ENCODE data around the gene PTPRB. TPM values are rescaled to one million over a fixed set of nuclear protein-coding genes. Genes with fewer than 3 reads are reported as not detected.

Gene PTPRB
- total RNA-seq, 3 donors from 2014 or later, result 18.4 to 36.1 (median 33.6) TPM

DNA sequence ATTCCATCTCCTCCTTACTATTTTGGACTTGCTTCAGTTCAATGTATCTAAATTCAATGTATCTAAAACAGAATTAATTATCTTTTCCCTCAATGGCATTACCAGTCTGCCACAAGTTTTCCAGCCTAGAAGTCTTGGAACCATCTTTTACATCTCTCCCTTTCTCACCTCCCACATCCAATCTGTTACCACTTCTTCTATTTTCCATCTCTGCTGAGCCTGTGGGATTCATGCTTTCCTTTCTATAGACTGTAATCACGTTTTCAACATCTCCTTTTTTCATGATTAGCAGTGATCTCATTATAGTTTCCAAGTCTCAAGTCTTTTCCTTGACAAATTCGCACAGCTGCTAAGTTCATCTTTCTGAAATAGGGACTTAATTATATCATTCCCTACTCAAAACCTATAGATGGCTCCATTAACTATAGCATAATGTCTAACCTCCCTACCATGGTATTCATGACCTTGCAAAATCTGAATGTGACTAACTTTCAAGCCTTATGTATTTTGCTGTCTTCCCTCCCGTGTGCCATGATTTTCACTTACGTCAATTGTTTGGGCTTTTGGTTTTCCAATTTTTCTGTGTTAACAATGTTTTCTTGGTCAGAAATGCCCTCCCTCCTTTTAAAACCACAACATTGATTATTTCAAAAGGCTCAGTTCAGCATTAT is 20.5 kb upstream of the PTPRB start:
- intact Hi-C loops (cut with DNase I; ENCODE audit: low total_unique reads), result no loop called here
- Histone ChIP-seq H3K9me3 (no peaks in the 10 kb centered on the region), H3K4me1 (no peaks in the 10 kb centered on the region), H3K36me3 (no peaks in the 10 kb centered on the region), H3K4me3 (no peak overlapping the region), H3K27me3 (no peaks in the 10 kb centered on the region), H3K27ac (no peak overlapping the region)
- DNase-seq (ENCODE audit: low spot score in 2 of 2), result no peak
- TF ChIP-seq POLR2A (IDR thresholded peaks at IDR 0.05) (no peak), CTCF (IDR thresholded peaks at IDR 0.05) (no peak), POLR2AphosphoS5 (IDR thresholded peaks at IDR 0.05) (no peak)

GRCh38 chr12:70652451-70652850 is 15.2 kb upstream of the PTPRB start:
- Histone ChIP-seq H3K4me3 (no peak overlapping the region), H3K9me3 (no peaks in the 10 kb centered on the region), H3K27ac (no peak overlapping the region), H3K27me3 (no peaks in the 10 kb centered on the region), H3K36me3 (no peaks in the 10 kb centered on the region), H3K4me1 (no peaks in the 10 kb centered on the region)
- DNase-seq (ENCODE audit: low spot score in 2 of 2), result no peak
- TF ChIP-seq POLR2A (IDR thresholded peaks at IDR 0.05) (no peak), POLR2AphosphoS5 (IDR thresholded peaks at IDR 0.05) (no peak), CTCF (IDR thresholded peaks at IDR 0.05) (no peak)
- intact Hi-C loops (cut with DNase I; ENCODE audit: low total_unique reads), result no loop called here

DNA sequence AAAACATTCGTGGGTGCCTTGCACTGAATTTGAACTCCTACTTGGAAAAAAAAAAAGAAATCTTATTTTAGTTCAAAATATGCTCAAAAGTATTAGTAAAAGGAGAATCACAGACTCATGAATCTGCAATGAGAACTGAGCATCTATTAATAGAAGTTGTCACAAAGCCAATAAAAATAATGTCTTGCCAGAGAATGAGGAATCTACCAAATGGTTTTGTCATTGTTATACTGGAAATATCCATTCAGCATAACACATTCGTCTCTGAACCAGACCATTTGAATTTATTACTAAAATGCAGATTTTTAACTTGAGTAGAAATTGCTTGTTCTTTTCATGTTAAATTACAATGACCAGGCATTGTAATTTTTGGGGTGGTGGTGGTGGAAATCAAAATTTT is 11.6 kb upstream of the PTPRB start:
- no peak for TF ChIP-seq POLR2A (IDR thresholded peaks at IDR 0.05)
- TF ChIP-seq POLR2AphosphoS5 (IDR thresholded peaks at IDR 0.05), result no peak
- TF ChIP-seq CTCF (IDR thresholded peaks at IDR 0.05), result no peak
- no peaks in the 10 kb centered on the region for H3K4me1 ChIP-seq
- no peak overlapping the region for H3K27ac ChIP-seq
- H3K9me3 ChIP-seq, result no peaks in the 10 kb centered on the region
- H3K27me3 ChIP-seq, result no peaks in the 10 kb centered on the region
- intact Hi-C loops (cut with DNase I; ENCODE audit: low total_unique reads), result no loop called here
- no peak for DNase-seq (ENCODE audit: low spot score in 2 of 2)
- H3K4me3 ChIP-seq, result no peak overlapping the region
- H3K36me3 ChIP-seq, result no peaks in the 10 kb centered on the region

GRCh38 chr12:70648191-70648590 is 11.0 kb upstream of the PTPRB start:
- H3K4me3 ChIP-seq, result no peak overlapping the region
- intact Hi-C loops (cut with DNase I; ENCODE audit: low total_unique reads), result no loop called here
- H3K36me3 ChIP-seq, result no peaks in the 10 kb centered on the region
- no peaks in the 10 kb centered on the region for H3K9me3 ChIP-seq
- no peak overlapping the region for H3K27ac ChIP-seq
- H3K27me3 ChIP-seq, result no peaks in the 10 kb centered on the region
- H3K4me1 ChIP-seq, result no peaks in the 10 kb centered on the region
- no peak for DNase-seq (ENCODE audit: low spot score in 2 of 2)
- TF ChIP-seq POLR2A (IDR thresholded peaks at IDR 0.05) (no peak), POLR2AphosphoS5 (IDR thresholded peaks at IDR 0.05) (no peak), CTCF (IDR thresholded peaks at IDR 0.05) (no peak)

DNA sequence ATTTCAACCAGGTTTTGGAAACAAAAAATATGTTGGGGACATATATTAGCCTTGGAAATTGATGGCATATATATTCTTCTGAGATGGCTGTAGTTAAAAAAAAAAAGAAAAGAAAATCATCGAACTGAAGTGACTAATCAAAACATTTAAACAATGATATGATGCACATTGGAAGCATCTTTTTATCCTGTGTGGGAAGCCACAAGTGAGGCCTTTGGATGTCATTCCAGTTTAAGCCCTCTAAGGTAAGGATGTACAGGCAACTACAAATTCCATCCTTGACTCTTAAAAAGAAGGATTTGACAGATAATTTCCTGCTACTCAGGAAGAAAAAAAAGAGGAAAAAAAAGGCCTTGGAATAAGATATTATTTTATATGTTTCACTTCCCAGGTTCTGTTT is 9.6 kb upstream of the PTPRB start:
- intact Hi-C loops (cut with DNase I; ENCODE audit: low total_unique reads), result loop anchor here (2.0 kb wide), 1 partner anchor 18 kb away; no protein-coding TSS in a partner anchor
- Histone ChIP-seq H3K27me3 (no peaks in the 10 kb centered on the region), H3K27ac (no peak overlapping the region), H3K4me3 (no peak overlapping the region), H3K4me1 (no peaks in the 10 kb centered on the region), H3K9me3 (no peaks in the 10 kb centered on the region), H3K36me3 (no peaks in the 10 kb centered on the region)
- no peak for DNase-seq (ENCODE audit: low spot score in 2 of 2)
- TF ChIP-seq POLR2A (IDR thresholded peaks at IDR 0.05) (no peak), POLR2AphosphoS5 (IDR thresholded peaks at IDR 0.05) (no peak), CTCF (IDR thresholded peaks at IDR 0.05) (no peak)
